T-helper 17 cell (primary cell): ENCODE measurements around the gene ME3. TPM values are rescaled to one million over a fixed set of nuclear protein-coding genes. Genes with fewer than 3 reads are reported as not detected.

ENCODE experiments used
- ATAC-seq: fragments of 150-1000 bp; cut with Tn5 transposase; 2 replicates; pipeline ENCODE4 v1.10.0; 2021; ENCODE audit warnings: mild to moderate bottlenecking, moderate library complexity
- DNase-seq, 3 donors: peaks; one replicate each; pipeline versions ENCODE4 v3.0.0 to v3.0.0-alpha.2; 2020 to 2021
- H3K9me3 ChIP-seq: one replicate; pipeline ENCODE4 v1.7.0; 2013; ENCODE audit warnings: low read length, mild to moderate bottlenecking; ENCODE audit not compliant: control insufficient read depth, poor library complexity, severe bottlenecking
- H3K27ac Mint-ChIP-seq: one replicate; pipeline ENCODE4 v1.8.0; 2022; ENCODE audit warnings: mild to moderate bottlenecking, moderate library complexity, mixed read lengths
- H3K27me3 Mint-ChIP-seq: one replicate; pipeline ENCODE4 v1.8.0; 2022; ENCODE audit warnings: mixed read lengths
- H3K36me3 Mint-ChIP-seq: one replicate; pipeline ENCODE4 v1.8.0; 2022; ENCODE audit warnings: low read depth, mixed read lengths
- H3K4me1 Mint-ChIP-seq: one replicate; pipeline ENCODE4 v1.8.0; 2022; ENCODE audit warnings: mild to moderate bottlenecking, mixed read lengths
- H3K4me3 Mint-ChIP-seq: one replicate; pipeline ENCODE4 v1.8.0; 2022; ENCODE audit warnings: mild to moderate bottlenecking, moderate library complexity, mixed read lengths
- total RNA-seq, 4 donors: library from RNA in 2 of 4; stranded (reverse) in 2 of 4; gene quantifications; one replicate each; pipeline ENCODE4 v1.2.3 and lab custom pipeline; 2022 to 2026

The ME3 gene
- total RNA-seq, 2 donors from 2014 or later = 2.7 to 3.3 TPM

DNA sequence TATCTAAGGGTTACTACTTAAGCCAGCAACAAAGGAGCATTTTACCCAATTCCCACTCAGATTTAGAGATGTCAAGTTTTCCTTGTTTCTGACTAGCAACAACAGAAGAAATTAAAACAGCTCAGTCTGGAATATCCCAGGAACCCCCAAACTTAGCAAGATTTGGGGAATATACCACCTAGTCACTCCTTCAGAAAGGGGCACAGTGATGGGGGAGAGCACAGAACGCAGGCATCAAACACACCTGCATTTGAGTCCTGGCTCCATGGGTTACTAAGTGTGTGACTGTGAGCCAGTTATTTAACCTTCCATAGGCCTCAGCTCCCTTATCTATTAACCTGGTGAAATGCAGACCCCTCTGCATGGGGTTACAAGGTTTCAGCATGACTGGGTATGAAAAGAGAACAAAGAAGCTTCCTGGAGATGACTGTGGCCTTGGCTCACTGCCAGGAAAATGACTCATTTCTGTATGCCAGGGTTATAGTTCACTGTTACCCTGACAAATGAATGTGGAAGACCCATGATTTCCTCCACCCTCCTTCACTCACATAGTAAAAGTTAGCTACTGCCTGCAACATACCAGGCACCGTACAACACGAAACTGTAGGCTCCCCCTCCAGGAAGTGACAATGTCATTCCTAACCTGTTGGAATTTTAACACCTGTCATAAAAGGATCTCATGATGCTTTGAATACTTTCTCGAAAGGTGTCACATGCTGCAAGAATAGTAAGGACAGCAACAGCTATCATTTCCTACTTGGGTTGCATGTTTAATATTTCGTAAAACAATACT, 79.6 kb downstream of the ME3 start:
- Mint-ChIP-seq H3K27me3 (no peaks in the 10 kb centered on the region), H3K27ac (no peak overlapping the region), H3K4me1 (peaks cover 5% of the 10 kb centered on the region), H3K4me3 (no peak overlapping the region), H3K36me3 (no peaks in the 10 kb centered on the region)
- DNase-seq = peak in 1 of 3 donors; percentile 11
- ATAC-seq = peak; percentile 58
- no peaks in the 10 kb centered on the region for H3K9me3 ChIP-seq

DNA sequence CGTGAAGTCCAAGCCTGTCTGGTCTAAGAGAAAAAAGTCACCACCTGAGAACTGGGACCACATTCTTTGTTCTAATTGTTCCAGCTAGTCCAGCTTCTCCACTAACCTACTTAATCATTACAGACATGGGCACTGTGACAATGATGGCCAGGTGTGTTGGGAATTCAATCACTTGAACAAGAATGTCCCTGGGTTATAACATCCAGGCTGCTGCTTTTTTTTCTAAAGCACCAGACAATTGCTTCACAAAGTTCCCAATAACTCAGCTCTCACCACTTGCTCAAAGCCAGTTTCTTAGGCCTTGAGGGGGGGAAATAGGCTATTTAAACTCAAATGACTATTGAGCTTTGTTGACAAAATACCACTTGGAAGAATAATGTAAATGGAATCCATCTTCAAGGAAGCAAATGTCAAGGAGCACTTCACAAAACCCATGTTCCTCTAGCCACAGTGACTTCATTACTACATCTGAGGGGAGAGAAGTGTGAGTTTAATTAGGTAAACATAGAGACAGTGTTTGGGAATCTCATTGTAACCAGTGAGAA, 80.3 kb downstream of the ME3 start:
- H3K4me3 Mint-ChIP-seq = no peak overlapping the region
- no peaks in the 10 kb centered on the region for H3K27me3 Mint-ChIP-seq
- no peaks in the 10 kb centered on the region for H3K9me3 ChIP-seq
- no peaks in the 10 kb centered on the region for H3K36me3 Mint-ChIP-seq
- no peak for ATAC-seq
- no peak for DNase-seq
- peaks cover 5% of the 10 kb centered on the region for H3K4me1 Mint-ChIP-seq
- H3K27ac Mint-ChIP-seq = no peak overlapping the region

GRCh38 chr11:86591631-86592030, 80.8 kb downstream of the ME3 start:
- Mint-ChIP-seq H3K27me3 (no peaks in the 10 kb centered on the region), H3K27ac (no peak overlapping the region), H3K4me1 (peaks cover 5% of the 10 kb centered on the region)

DNA sequence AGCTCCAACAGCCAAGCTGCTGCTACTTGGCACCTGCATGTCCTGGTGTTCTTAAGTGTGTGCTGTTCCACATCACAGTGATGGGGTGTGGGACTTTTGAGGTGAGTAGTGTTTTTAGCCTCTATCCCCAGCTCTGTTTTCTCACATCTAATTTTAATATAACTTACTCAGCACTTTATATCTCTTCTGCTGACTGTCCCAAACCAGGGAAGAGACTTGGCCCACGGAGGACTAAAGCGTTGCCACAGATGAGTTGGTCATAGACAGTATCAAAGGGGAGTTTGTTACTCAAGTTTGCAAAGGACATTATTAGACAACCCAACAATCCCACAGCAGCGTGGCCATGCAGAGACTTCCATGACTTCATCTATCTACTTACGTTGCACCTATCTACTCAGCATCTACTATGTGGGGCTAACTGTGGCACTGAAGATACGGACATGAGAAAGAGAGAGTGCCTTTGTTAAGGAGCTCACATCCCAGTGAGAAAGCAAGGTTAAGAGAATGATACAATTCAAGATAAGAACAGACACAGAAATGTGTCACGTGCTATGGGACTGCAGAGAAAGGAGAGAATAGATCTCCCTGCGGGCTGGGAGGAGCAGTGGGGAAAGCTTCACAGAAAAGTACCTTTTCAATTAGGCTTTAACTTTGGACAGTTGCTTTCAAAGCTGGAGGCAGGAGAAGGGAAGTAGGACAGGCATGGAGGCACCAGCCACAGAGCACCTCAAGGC, 82.4 kb downstream of the ME3 start:
- Mint-ChIP-seq H3K27me3 (no peaks in the 10 kb centered on the region), H3K4me1 (peaks cover 5% of the 10 kb centered on the region), H3K36me3 (no peaks in the 10 kb centered on the region), H3K4me3 (no peak overlapping the region), H3K27ac (no peak overlapping the region)
- DNase-seq (no peak), ATAC-seq (no peak)
- no peaks in the 10 kb centered on the region for H3K9me3 ChIP-seq

More at GRCh38 chr11:86591631-86592030, 80.8 kb downstream of the ME3 start:
- H3K9me3 ChIP-seq = no peaks in the 10 kb centered on the region
- Mint-ChIP-seq H3K36me3 (no peaks in the 10 kb centered on the region), H3K4me3 (no peak overlapping the region)
- DNase-seq = no peak
- ATAC-seq = no peak

GRCh38 chr11:86589204-86589603, 83.2 kb downstream of the ME3 start:
- no peaks in the 10 kb centered on the region for H3K9me3 ChIP-seq
- Mint-ChIP-seq H3K4me1 (peaks cover 5% of the 10 kb centered on the region), H3K4me3 (no peak overlapping the region), H3K27ac (no peak overlapping the region), H3K36me3 (no peaks in the 10 kb centered on the region), H3K27me3 (no peaks in the 10 kb centered on the region)
- ATAC-seq (no peak), DNase-seq (no peak)

GRCh38 chr11:86588566-86589090, 83.8 kb downstream of the ME3 start:
- H3K9me3 ChIP-seq = no peaks in the 10 kb centered on the region
- no peak overlapping the region for H3K4me3 Mint-ChIP-seq
- H3K4me1 Mint-ChIP-seq = peaks cover 5% of the 10 kb centered on the region
- no peaks in the 10 kb centered on the region for H3K36me3 Mint-ChIP-seq
- no peak for ATAC-seq
- no peak for DNase-seq
- H3K27me3 Mint-ChIP-seq = no peaks in the 10 kb centered on the region
- H3K27ac Mint-ChIP-seq = no peak overlapping the region

- no peak overlapping the region for H3K4me3 Mint-ChIP-seq
- DNase-seq (no peak), ATAC-seq (no peak)
- H3K27me3 Mint-ChIP-seq = no peaks in the 10 kb centered on the region
- H3K27ac Mint-ChIP-seq = no peak overlapping the region
- no peaks in the 10 kb centered on the region for H3K36me3 Mint-ChIP-seq
- H3K9me3 ChIP-seq = no peaks in the 10 kb centered on the region
- H3K4me1 Mint-ChIP-seq = no peaks in the 10 kb centered on the region
Observed at GRCh38 chr11:86587264-86588193, 84.9 kb downstream of the ME3 start.

DNA sequence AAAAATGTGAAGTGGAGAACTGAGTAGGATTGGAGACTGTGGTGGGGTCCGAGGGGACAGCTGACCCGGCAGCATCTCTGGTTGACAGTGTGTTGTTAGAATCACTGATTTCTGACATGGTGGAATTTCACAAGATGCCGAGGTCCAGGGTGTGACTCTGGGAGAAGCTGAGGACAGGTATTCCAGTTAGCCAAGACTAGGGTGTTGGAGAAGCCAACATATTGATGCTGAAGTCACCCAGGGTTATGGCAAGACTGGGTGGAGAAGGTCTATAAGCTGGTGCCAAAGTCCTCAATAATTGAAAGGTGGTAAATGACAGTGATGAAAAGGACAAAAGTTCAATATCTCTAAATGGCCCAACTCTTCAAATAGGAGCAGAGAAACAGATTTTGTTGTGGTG, 86.1 kb downstream of the ME3 start:
- DNase-seq (no peak), ATAC-seq (no peak)
- H3K4me3 Mint-ChIP-seq = no peak overlapping the region
- no peak overlapping the region for H3K27ac Mint-ChIP-seq
- H3K4me1 Mint-ChIP-seq = no peaks in the 10 kb centered on the region
- H3K9me3 ChIP-seq = no peaks in the 10 kb centered on the region
- no peaks in the 10 kb centered on the region for H3K27me3 Mint-ChIP-seq
- H3K36me3 Mint-ChIP-seq = no peaks in the 10 kb centered on the region

DNA sequence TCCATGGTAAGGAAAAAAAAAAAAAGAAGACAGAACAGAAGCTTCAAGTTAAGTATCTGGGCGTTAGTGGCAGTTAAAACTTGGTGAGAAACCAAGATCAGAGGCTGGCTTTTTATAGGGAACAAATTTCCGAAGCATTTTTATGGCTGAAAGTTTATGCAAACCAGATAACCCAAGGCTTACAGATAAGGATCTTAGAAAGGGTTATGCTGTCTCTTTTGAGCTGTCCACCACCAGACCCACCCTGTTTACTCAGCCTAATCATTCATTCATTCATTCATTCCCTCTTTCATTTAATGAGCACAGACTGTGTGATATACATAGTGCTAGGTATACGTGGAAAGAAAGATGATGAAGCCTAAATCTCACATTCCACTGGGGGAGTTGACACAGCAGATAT, 89.5 kb downstream of the ME3 start:
- no peak overlapping the region for H3K4me3 Mint-ChIP-seq
- H3K4me1 Mint-ChIP-seq = no peaks in the 10 kb centered on the region
- no peaks in the 10 kb centered on the region for H3K9me3 ChIP-seq
- no peak for ATAC-seq
- H3K36me3 Mint-ChIP-seq = no peaks in the 10 kb centered on the region
- H3K27me3 Mint-ChIP-seq = no peaks in the 10 kb centered on the region
- DNase-seq = no peak
- no peak overlapping the region for H3K27ac Mint-ChIP-seq

DNA sequence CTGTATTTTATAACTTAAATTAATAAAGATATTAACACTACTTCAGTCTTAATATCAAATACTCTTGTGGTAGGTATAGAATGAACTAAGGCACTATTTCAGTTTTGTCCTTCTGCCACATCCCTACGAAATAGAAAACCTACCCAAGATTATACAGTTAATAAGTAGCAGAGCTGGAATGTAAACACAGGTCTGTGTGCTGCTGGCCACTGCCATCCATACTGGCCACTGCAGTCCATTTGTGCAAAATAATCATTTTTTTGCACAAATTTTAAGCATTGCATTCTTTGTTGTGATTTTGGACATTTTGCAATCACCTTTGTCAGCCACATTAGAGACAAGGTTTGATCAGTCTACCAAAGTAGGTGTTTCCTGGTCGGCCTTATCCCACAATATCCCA, 91.9 kb downstream of the ME3 start:
- Mint-ChIP-seq H3K36me3 (no peaks in the 10 kb centered on the region), H3K27ac (no peak overlapping the region), H3K4me3 (no peak overlapping the region), H3K4me1 (no peaks in the 10 kb centered on the region), H3K27me3 (no peaks in the 10 kb centered on the region)
- no peaks in the 10 kb centered on the region for H3K9me3 ChIP-seq
- no peak for DNase-seq
- ATAC-seq = no peak

GRCh38 chr11:86579406-86579731, 93.0 kb downstream of the ME3 start:
- Mint-ChIP-seq H3K4me3 (no peak overlapping the region), H3K36me3 (no peaks in the 10 kb centered on the region), H3K27ac (no peak overlapping the region), H3K4me1 (no peaks in the 10 kb centered on the region), H3K27me3 (no peaks in the 10 kb centered on the region)
- H3K9me3 ChIP-seq = no peaks in the 10 kb centered on the region
- ATAC-seq = no peak
- DNase-seq = no peak

DNA sequence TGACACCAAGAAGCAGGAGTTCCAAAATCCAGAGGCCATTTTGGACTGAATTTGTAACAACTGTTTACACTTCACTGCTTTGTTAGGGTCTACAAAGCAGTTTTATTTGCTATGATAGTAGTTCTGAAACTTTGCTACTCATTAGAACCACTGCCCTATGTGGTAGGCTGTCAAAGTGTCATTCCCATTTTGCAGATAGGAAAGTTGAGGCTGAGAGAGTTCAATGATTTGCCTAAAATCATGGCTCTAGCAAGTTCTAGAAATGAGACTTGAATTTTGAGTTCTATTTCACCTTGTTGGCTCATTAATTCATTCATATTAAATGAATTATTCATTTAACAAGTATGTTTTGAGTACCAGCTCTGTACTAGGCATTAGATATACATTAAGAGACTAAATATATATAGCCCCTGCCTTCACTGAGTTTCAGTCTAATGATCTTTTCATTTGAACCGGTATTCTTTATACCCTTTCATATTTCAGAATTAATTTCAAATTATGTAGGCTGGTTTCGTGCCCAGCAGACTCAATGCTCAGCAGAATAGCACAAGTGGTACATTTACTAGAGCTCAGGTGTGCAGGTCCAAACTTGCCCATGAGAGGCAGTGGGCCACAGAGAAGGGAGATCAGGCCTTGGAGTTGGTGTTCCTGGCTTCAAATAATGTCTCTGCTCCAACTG, 93.5 kb downstream of the ME3 start:
- H3K9me3 ChIP-seq = no peaks in the 10 kb centered on the region
- no peak overlapping the region for H3K4me3 Mint-ChIP-seq
- no peaks in the 10 kb centered on the region for H3K27me3 Mint-ChIP-seq
- no peak overlapping the region for H3K27ac Mint-ChIP-seq
- no peak for ATAC-seq
- DNase-seq = no peak
- no peaks in the 10 kb centered on the region for H3K4me1 Mint-ChIP-seq
- no peaks in the 10 kb centered on the region for H3K36me3 Mint-ChIP-seq
